GM19238 (cell line): ENCODE data around the gene BCL2L12.
"Not testable (repeated sequence)": the region's sequence is repeated elsewhere in the genome, so short reads cannot be mapped to it uniquely, and the experiment has no call there.

Source experiments
- DNase-seq: peaks from one replicate; pipeline ENCODE4 v3.0.0; 2011; ENCODE audit warnings: low spot score; ENCODE audit not compliant: insufficient read length

The BCL2L12 gene

DNA sequence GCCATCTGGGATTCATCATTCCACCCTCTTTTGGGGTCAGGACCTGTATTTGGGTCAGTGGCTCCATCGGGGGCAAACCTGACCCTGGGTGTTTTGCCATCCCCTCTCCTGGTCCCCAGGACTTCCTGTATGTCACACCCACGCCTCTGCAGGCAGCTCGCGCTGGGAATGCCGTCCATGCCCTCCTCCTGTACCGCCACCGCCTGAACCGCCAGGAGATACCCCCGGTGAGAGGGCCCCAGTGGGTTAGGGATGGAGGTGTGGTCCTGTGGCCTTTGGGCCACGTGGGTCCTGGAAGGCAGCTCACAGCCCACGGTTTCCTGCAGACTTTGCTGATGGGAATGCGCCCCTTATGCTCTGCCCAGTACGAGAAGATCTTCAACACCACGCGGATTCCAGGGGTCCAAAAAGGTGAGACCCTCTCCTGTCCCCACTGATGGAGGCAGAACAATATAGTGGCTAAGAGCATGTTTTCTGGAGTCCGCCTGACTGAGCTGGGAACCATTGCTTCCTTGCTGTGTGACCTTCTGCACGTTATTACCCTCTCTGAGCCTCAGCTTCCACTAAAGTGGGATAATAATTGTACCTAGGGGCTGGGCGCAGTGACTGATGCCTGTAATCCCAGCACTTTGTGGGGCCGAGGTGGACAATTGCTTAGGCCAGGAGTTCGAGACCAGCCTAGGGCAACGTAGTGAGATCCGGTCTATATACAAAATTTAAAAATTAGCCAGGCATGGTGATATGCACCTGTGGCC lies 39.3 kb downstream of the BCL2L12 start:
- DNase-seq = no peak

DNA sequence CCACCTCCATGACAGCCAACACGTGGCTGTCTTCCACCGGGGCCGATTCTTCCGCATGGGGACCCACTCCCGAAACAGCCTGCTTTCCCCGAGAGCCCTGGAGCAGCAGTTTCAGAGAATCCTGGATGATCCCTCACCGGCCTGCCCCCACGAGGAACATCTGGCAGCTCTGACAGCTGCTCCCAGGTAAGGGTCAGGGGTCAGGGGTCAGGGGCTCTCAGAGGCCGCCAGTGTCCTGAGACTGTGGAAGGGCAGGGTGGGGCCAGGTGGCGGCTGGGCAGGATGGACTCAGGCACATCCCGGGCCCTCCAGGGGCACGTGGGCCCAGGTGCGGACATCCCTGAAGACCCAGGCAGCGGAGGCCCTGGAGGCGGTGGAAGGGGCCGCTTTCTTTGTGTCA lies 40.2 kb downstream of the BCL2L12 start:
- no peak for DNase-seq

DNA sequence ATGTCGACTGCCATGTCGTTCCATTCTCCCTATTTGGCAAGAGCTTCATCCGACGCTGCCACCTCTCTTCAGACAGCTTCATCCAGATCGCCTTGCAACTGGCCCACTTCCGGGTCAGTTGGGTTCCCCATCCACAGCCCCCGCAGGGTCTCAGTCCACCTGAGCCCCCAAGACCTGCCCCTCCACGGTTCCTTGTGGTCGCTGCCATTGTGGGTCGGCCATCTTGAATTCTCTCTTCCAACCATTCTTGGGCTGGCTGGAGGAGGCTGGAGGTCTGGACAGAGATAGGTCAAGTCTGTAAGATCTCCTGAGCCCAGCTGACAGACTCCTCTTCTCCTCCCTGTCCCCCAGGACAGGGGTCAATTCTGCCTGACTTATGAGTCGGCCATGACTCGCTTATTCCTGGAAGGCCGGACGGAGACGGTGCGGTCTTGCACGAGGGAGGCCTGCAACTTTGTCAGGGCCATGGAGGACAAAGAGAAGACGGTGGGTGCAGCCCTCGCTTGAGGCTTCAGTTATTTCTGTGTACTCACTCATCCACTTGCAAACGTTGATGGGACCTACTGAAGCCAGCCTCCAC lies 44.7 kb downstream of the BCL2L12 start:
- no peak for DNase-seq

DNA sequence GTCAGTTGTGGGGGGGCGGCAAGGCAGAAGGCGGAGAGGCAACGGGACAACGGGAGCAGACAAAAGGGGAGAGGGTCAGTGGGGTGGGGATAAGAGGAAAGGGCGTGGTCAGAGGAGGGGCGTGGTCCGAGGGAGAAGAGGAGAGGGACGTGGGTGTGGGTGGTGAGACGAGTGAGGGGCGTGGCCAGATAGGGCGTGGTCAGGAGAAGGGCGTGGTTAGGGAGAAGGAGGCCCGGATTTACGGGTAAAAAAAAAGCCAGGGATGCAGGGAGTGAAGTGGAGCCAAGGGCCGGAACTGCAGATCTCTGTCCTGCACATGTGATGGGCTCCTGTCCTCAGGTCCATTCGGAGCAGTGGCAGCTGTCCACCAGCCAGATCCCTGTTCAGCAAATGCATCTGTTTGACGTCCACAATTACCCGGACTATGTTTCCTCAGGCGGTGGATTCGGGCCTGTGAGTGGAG lies 46.7 kb downstream of the BCL2L12 start:
- no peak for DNase-seq

DNA sequence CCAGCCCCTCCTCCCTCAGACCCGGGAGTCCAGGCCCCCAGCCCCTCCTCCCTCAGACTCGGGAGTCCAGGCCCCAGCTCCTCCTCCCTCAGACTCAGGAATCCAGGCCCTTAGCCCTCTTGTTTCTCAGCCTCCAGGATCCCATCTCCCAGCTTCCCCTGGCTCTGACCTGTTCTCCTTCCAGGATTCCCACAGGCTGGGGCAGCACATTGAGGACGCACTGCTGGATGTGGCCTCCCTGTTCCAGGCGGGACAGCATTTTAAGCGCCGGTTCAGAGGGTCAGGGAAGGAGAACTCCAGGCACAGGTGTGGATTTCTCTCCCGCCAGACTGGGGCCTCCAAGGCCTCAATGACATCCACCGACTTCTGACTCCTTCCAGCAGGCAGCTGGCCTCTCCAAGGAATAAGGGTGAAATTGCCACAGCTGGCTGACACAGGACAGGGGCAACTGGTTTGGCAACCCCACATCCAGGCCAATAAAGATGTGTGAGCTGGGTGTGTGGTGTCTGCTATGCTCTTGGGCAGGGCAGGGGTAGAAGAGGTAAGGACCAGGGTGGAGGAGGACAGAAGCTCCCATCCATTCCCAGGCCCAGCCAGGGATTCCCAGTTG lies 47.6 kb downstream of the BCL2L12 start:
- DNase-seq = no peak

DNA sequence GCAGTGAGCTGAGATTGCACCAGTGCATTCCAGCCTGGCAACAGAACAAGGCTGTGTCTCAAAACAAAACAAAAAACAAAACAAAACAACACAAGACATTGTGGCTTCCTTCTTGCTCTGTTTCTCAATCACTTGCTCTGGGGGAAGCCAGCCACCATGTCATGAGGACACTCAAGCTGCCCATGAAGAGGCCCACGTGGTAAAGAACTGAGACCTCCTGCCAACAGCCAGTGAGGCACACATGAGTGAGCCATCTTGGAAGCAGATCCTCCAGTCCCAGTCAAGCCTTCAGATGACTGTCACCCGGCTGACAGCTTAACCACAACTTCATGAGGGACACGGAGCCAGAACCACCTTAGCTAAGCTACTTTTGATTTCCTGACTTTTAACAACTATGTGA lies 50.4 kb downstream of the BCL2L12 start:
- no peak for DNase-seq

DNA sequence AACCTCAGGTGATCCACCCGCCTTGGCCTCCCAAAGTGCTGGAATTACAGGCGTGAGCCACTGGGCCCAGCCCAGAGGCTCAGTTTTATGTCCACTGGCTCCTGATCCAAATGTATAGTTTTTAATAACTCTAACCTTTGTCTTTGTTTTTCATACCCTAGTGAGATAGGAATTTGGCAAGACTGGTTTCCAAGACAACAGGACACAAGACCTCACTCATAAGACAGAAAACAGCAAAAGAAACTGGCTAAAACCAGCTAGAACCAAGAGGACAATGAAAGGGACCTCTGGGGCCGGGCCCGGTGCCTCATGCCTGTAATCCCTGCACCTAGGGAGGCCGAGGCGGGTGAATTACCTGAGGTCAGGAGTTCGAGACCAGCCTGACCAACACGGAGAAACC lies 52.8 kb downstream of the BCL2L12 start:
- DNase-seq = no peak

DNA sequence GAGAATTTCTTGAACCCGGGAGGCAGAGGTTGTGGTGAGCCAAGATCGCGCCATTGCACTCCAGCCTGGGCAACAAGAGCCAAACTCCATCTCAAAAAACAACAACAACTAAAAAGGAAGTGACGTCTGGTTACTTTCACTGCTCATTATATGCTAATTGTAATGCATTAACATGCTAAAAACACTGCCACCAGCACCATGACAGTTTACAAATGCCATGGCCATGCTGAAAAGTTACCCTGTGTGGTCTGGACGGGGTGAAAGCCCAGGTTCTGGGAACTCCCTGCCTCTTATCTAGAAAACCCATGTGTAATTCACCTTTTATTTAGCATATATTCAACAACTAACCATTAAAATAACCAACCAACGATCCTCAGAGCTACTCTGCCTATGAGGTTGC lies 53.3 kb downstream of the BCL2L12 start:
- DNase-seq = no peak

DNA sequence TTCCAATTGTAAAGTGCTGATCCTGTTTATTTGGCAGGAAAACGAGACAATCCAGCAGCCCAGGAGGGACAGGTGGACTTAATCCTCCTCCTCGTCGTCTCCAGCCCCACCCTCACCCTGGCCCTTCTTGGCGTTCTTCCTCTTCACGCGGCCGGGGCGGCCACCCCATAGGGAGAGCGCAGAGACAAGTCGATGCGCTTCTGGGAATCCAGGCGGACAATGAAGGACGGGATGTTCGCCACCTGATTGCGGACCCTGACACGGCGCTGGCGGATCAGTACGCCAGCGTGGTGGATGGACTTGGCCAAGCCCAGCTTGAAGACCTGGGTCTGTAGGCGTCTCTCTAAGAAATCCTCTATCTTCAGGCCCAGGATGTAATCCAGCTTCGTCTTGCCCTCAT lies 53.7 kb downstream of the BCL2L12 start:
- not testable (repeated sequence) for DNase-seq
